K562 (cell line): ENCODE measurements around the gene COX7A1. TPM values are rescaled to one million over a fixed set of nuclear protein-coding genes. Genes with fewer than 3 reads are reported as not detected.

Source experiments
- ATAC-seq: fragments of 200-7000 bp; cut with Tn5 transposase; 3 replicates; pipeline ENCODE4 v1.9.1; 2020; ENCODE audit warnings: moderate library complexity
- BruUV-seq: library from RNA; stranded (reverse); fragments of 400-500 nt; replicated peaks from 2 replicates; lab custom pipeline; 2021; lab: Mats Ljungman, UMichigan
- CTCF ChIA-PET: fragments of 300-600 bp; formaldehyde crosslinking; extraction: SDS; loops from one replicate; lab custom pipeline; 2021; ENCODE audit warnings: low intra/inter-chr PET ratio; lab: Yijun Ruan, JAX
- POLR2A ChIA-PET: fragments of 300-600, 350-650 bp; sonication (Branson Sonifier 250); formaldehyde crosslinking; extraction: SDS; loops from one replicate; lab custom pipeline; 2021; ENCODE audit warnings: antibody characterized with exemption, inconsistent platforms; lab: Yijun Ruan, JAX
- DNase-seq, 4 experiments: peaks; one replicate each; pipeline versions ENCODE4 v3.0.0 to v3.0.0-alpha.2; 2011 to 2018; ENCODE audit warnings: low spot score in 3 of 4, mixed read lengths in 3 of 4; ENCODE audit errors: extremely low read depth in 1 of 4
- FAIRE-seq: peaks from 2 replicates; lab custom pipeline; 2011; peaks lifted over from hg19 to GRCh38; lab: Jason Lieb, UNC
- H2AFZ ChIP-seq: 2 replicates; pipeline ENCODE4 v1.6.0; 2011; ENCODE audit warnings: low read depth, low read length, control low read depth, inconsistent platforms
- H3K27ac ChIP-seq: fragments of 200-600 bp; 3 replicates; pipeline ENCODE4 v1.8.0; 2011; ENCODE audit warnings: low read depth, mild to moderate bottlenecking, control low read depth, inconsistent platforms, low read length, moderate library complexity, mixed read lengths; ENCODE audit errors: extremely low read depth
- H3K27me3 ChIP-seq, 2 experiments: fragments of 300-600 bp in 1 of 2; 2 replicates in 1 of 2; 3 replicates in 1 of 2; pipeline versions ENCODE4 v1.6.0 to v1.8.0; 2011; ENCODE audit warnings: inconsistent platforms in 2 of 2, low read length in 2 of 2, mild to moderate bottlenecking in 1 of 2, mixed read lengths in 1 of 2, moderate library complexity in 1 of 2; ENCODE audit not compliant: control insufficient read depth in 2 of 2, insufficient read depth in 2 of 2
- H3K36me3 ChIP-seq: fragments of 300-600 bp; 3 replicates; pipeline ENCODE4 v1.8.0; 2011; ENCODE audit warnings: mild to moderate bottlenecking, low read length, inconsistent platforms; ENCODE audit not compliant: control insufficient read depth, insufficient read depth
- H3K4me1 ChIP-seq, 2 experiments: fragments of 200-600 bp in 1 of 2; replicated peaks in 1 of 2; 2 replicates in 1 of 2; 3 replicates in 1 of 2; pipeline versions ENCODE4 v1.5.1 to v1.8.0; 2011; ENCODE audit warnings: inconsistent platforms in 2 of 2, low read length in 2 of 2, mild to moderate bottlenecking in 1 of 2, mixed read lengths in 1 of 2, moderate library complexity in 1 of 2; ENCODE audit not compliant: control insufficient read depth in 2 of 2, insufficient read depth in 2 of 2
- H3K4me2 ChIP-seq: 2 replicates; pipeline ENCODE4 v1.6.1; 2011; ENCODE audit warnings: low read length, control low read depth, inconsistent platforms, mixed read lengths; ENCODE audit not compliant: insufficient read depth
- H3K4me3 ChIP-seq: fragments of 200-600 bp; sonication (generic), shearing (Covaris generic); 2 replicates; pipeline ENCODE4 v1.5.1; 2016; ENCODE audit warnings: control low read depth, inconsistent platforms
- H3K79me2 ChIP-seq: fragments of 200-600 bp; 3 replicates; pipeline ENCODE4 v1.8.0; 2011; ENCODE audit warnings: low read length, inconsistent platforms; ENCODE audit not compliant: control insufficient read depth, insufficient read depth
- H3K9ac ChIP-seq, 2 experiments: 2 replicates each; pipeline versions ENCODE4 v1.6.0 to v1.6.1; 2011; ENCODE audit warnings: low read depth in 2 of 2, low read length in 2 of 2, control low read depth in 1 of 2, inconsistent platforms in 1 of 2, mild to moderate bottlenecking in 1 of 2, mixed read lengths in 1 of 2; ENCODE audit not compliant: insufficient read depth in 1 of 2
- H3K9me1 ChIP-seq: one replicate; pipeline ENCODE4 v1.6.0; 2011; ENCODE audit warnings: inconsistent platforms, mild to moderate bottlenecking, low read length, moderate library complexity; ENCODE audit not compliant: control insufficient read depth, insufficient read depth
- H3K9me3 ChIP-seq: replicated peaks from 2 replicates; pipeline ENCODE4 v1.5.1; 2011; ENCODE audit warnings: low read depth, low read length, inconsistent platforms; ENCODE audit not compliant: control insufficient read depth, insufficient read depth
- H4K20me1 ChIP-seq: replicated peaks from 2 replicates; pipeline ENCODE4 v1.6.1; 2011; ENCODE audit warnings: low read length, inconsistent platforms, mixed read lengths; ENCODE audit not compliant: control insufficient read depth, insufficient read depth
- ATF7 ChIP-seq: fragments of 450-650 bp; IDR thresholded peaks from 2 replicates; pipeline ENCODE4 v1.7.1; 2014; ENCODE audit warnings: mild to moderate bottlenecking, moderate library complexity
- CREB3 ChIP-seq: fragments of 450-650 bp; conservative IDR thresholded peaks from 2 replicates; pipeline ENCODE4 v1.6.1; 2016; ENCODE audit warnings: missing genetic modification characterization, low read depth, mild to moderate bottlenecking, missing compliant biosample characterization, moderate library complexity
- ELK1 ChIP-seq: sonication (generic); formaldehyde crosslinking; IDR thresholded peaks from 2 replicates; pipeline ENCODE4 v1.8.1; 2022; ENCODE audit warnings: missing genetic modification reagents
- FUS ChIP-seq: fragments of 200-400 bp; formaldehyde crosslinking; optimal IDR thresholded peaks from 2 replicates; pipeline ENCODE3; 2017; ENCODE audit warnings: low read depth, low read length
- MCM3 ChIP-seq: fragments of 450-650 bp; IDR thresholded peaks from 2 replicates; pipeline ENCODE4 v1.6.1; 2016
- NR2F6 ChIP-seq: fragments of 450-650 bp; formaldehyde crosslinking; IDR thresholded peaks from 2 replicates; pipeline ENCODE4 v1.4.0; 2020; ENCODE audit warnings: mild to moderate bottlenecking
- POLR2AphosphoS5 ChIP-seq: IDR thresholded peaks from 2 replicates; pipeline ENCODE4 v1.6.1; 2011; ENCODE audit warnings: mild to moderate bottlenecking, low read depth, low read length, moderate library complexity; ENCODE audit not compliant: control insufficient read depth, insufficient read depth
- POLR2B ChIP-seq: fragments of 450-650 bp; IDR thresholded peaks from 2 replicates; pipeline ENCODE4 v1.6.1; 2018; ENCODE audit warnings: low read depth; ENCODE audit not compliant: partially characterized antibody
- SIN3B ChIP-seq: fragments of 450-650 bp; IDR thresholded peaks from 2 replicates; pipeline ENCODE4 v1.6.1; 2017; ENCODE audit warnings: low read depth, mild to moderate bottlenecking, moderate library complexity
- STAT5A ChIP-seq: IDR thresholded peaks from 2 replicates; pipeline ENCODE4 v1.6.1; 2012; ENCODE audit warnings: low read length, inconsistent platforms, borderline replicate concordance
- TFAP4 ChIP-seq: sonication (generic); formaldehyde crosslinking; IDR thresholded peaks from 2 replicates; pipeline ENCODE4 v1.8.0; 2022; ENCODE audit warnings: missing genetic modification reagents, mild to moderate bottlenecking, moderate library complexity, borderline replicate concordance
- TRIM24 ChIP-seq, 2 experiments: fragments of 450-650 bp; IDR thresholded peaks; 2 replicates each; pipeline ENCODE4 v1.6.1; 2016
- ZHX1 ChIP-seq: fragments of 150-350 bp; conservative IDR thresholded peaks from 2 replicates; pipeline ENCODE4 v1.6.1; 2014; ENCODE audit warnings: low read length
- ZNF133 ChIP-seq: fragments of 250-450 bp; sonication (Bioruptor Pico); IDR thresholded peaks from 2 replicates; pipeline ENCODE4 v1.4.0; 2020; ENCODE audit warnings: mild to moderate bottlenecking
- WGBS: fragments of 100-300 bp; shearing (Covaris generic); methylation state at CpG from one replicate; pipeline ENCODE4 v1.1.6; 2016; ENCODE audit warnings: low coverage, mixed read lengths; ENCODE audit not compliant: insufficient coverage; ENCODE audit errors: missing lambda C conversion rate; 5-methylcytosine and 5-hydroxymethylcytosine counted together
- in situ Hi-C: fragments of 300-500 bp; cut with MboI; formaldehyde crosslinking; loops from 4 replicates; pipeline ENCODE4 v1.15.0; 2018; ENCODE audit warnings: inconsistent platforms, mixed read lengths
- intact Hi-C: fragments of 100-400 bp; cut with micrococcal nuclease; formaldehyde crosslinking; loops from 2 replicates; pipeline ENCODE4 v1.14.2; 2022
- polyA plus RNA-seq, 8 experiments: library from polyadenylated mRNA; depleted of rRNA in 4 of 8; stranded (reverse) in 5 of 8; unstranded in 3 of 8; fragments of >200 nt; fragmentation: Nextera tagmentation in 2 of 8; fragmentation: Illumina TruSeq in 1 of 8; extraction: Ambion mirVana in 2 of 8; extraction: Trizol in 1 of 8; gene quantifications; 2 replicates each; pipeline versions ENCODE4 v1.2.1 to v1.2.3, GENCODE V29; 2011 to 2014; ENCODE audit warnings: inconsistent platforms in 1 of 8, missing spikeins in 1 of 8
- total RNA-seq, 7 experiments: library from RNA; depleted of rRNA in 6 of 7; stranded (reverse); fragments of >200 nt in 6 of 7; fragmentation: Illumina TruSeq in 2 of 7; extraction: Trizol in 2 of 7; gene quantifications; 2 replicates each; pipeline versions ENCODE4 v1.2.1 to v1.2.3, GENCODE V29; 2011 to 2021; ENCODE audit warnings: low replicate concordance in 1 of 7

The COX7A1 gene
- total and polyA plus RNA-seq, 9 of the 15 experiments (the other 6 are each of a cell fraction or from before 2014, with no cell fraction given): 0.08 TPM; not detected in 8

- no peaks in the 10 kb centered on the region for H3K27me3 ChIP-seq
- H3K79me2 ChIP-seq: no peaks in the 10 kb centered on the region
- H3K36me3 ChIP-seq: no peaks in the 10 kb centered on the region
- ChIA-PET POLR2A (interaction anchor here (0.6 to 1.1 kb wide), 2 partner anchors 12 to 15 kb away, joined by 3 to 4 read pairs; no protein-coding TSS in a partner anchor), CTCF (no interaction called here)
- no peak for DNase-seq
- no peaks in the 10 kb centered on the region for H3K4me1 ChIP-seq
- no peak overlapping the region for H3K27ac ChIP-seq
- WGBS: 37% methylated on average over 2 of the region's 2 CpGs
- H3K9ac ChIP-seq: no peak overlapping the region
- H2AFZ ChIP-seq: no peak overlapping the region
- no peak for FAIRE-seq
- H3K4me2 ChIP-seq: no peak overlapping the region
- in situ Hi-C loops (no loop called here), intact Hi-C loops (no loop called here)
- BruUV-seq: no TSS peak
- H3K9me1 ChIP-seq: no peaks in the 10 kb centered on the region
- H4K20me1 ChIP-seq: no peaks in the 10 kb centered on the region
- no peak for TF ChIP-seq TFAP4 (CRISPR knock-in tag)
- no peak for TF ChIP-seq TRIM24 (IDR thresholded peaks at IDR 0.05)
- no peak for TF ChIP-seq SIN3B
- no peak for TF ChIP-seq STAT5A
- no peak for TF ChIP-seq POLR2AphosphoS5
- no peak for TF ChIP-seq FUS
- TF ChIP-seq NR2F6: no peak
- no peak for TF ChIP-seq ELK1 (CRISPR knock-in tag)
- no peak for TF ChIP-seq MCM3
- no peak for TF ChIP-seq ATF7
- no peak for TF ChIP-seq ZNF133 (CRISPR knock-in tag)
- no peak for TF ChIP-seq CREB3 (tag)
- TF ChIP-seq ZHX1: no peak
- TF ChIP-seq POLR2B: no peak
- no peak for ATAC-seq
- H3K4me3 ChIP-seq: no peak overlapping the region
- H3K9me3 ChIP-seq: no peaks in the 10 kb centered on the region
These were observed 44.0 kb upstream of the COX7A1 start for GRCh38 chr19:36196249-36196648.
